Measurements from ENCODE around the gene CYP2W1.

Gene CYP2W1

GRCh38 chr7:966291-967069 lies 16.5 kb upstream of the CYP2W1 start:
- no peak for DNase-seq

- no peak for DNase-seq
Measured at GRCh38 chr7:967361-968082, 15.5 kb upstream of the CYP2W1 start.

GRCh38 chr7:968205-969105 lies 14.5 kb upstream of the CYP2W1 start:
- no peak for DNase-seq

- no peak for DNase-seq
Measured at GRCh38 chr7:969403-969802, 13.6 kb upstream of the CYP2W1 start.

DNA sequence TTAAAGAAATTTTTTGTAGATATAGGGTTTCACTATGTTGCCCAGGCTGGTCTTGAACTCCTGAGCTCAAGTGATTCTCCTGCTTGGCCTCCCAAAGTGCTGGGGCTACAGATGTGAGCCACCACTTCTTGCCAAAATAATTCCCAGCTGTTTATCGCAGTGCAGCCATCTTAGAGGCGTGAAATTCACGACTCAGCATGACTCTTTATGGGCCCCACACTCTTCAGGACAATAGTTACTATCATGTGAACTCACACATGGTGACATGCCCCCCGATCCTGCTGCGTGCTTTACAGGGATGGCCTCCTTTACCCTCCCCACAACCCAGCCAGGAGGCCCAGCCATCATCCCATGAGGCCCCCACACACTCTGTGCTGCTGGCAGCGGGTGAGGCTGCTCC lies 12.2 kb upstream of the CYP2W1 start:
- no peak for DNase-seq

DNA sequence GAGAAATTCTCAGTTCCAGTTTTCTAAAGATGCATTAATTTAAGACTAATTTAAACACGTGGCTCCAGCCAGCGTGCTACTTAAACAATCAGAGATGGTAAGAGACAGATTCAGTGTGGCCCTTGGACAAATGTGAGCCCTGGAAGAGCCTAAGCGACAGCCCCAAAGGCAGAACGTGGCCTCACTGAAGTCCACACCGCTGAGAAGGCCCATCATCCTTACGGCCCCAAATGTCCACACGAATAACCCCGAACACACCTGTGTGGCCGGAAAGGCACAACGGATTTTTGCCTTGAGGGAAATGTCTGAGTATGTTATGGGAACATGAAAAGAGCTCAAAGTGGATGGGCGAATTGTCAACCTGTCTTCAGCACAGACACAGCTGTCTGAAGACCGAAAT lies 10.9 kb upstream of the CYP2W1 start:
- DNase-seq = no peak

DNA sequence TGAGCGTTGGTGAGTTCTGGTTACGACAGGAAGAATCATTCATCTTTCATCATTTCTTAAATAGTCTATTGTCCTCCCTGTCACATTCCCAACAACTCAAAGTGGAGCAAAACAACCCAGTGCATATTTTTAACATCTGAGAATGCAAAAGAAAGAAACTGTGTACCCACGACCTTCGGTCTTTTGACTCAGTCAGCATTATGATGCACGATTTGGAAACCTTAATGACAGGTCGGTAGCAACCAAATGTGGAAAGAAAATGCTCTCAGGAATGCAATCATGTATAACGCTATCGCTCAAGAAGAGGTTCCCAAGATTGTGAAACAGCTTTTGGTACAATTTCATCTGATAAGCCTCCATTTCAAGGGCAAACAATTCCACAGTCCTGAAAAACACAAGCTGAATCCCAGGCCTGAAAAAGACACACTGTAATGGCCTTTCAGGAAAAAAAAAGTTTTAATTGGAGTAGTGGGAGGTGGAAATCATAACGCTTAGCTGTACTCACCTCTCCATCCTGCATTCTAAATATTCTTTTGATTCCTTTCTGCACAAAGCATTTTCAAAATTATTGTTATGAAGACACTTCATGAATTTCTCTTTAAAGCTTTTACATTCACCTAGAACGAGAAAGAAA lies 10.2 kb upstream of the CYP2W1 start:
- no peak for DNase-seq

DNA sequence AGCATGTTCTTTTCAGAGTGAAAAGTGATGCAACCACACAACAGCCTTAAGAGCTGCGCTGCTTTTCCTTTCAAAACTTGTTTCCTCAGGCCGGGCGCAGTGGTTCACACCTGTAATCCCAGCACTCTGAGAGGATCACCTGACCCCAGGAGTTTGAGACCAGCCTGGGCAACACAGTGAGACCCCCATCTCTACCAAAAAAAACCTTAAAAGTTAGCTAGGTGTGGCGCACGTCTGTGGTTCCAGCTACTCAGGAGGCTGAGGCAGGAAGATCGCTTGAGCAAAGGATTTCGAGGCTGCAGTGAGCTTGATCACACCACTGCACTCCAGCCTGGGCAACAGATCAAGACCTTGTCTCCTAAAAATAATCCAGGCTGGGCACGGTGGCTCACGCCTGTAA lies 9.7 kb upstream of the CYP2W1 start:
- DNase-seq = no peak

DNA sequence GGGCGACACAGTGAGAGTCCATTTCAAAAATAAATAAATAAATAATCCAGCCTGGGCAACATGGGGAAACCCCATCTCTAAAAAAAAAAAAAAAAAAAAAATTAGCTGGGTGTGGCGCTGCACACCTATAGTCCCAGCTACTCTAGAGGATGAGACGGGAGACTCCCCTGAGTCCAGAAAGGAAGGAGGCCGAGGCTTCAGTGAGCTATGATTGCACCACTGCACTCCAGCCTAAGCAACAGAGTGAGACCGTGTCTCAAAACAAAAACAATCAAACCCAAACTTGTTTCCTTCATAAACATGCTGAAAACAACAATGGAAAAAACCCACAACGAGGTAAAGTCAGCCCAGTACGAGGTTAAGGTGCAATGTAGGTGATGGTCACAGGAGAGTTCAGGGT lies 8.8 kb upstream of the CYP2W1 start:
- no peak for DNase-seq

- peak; percentile 85 for DNase-seq
Measured at GRCh38 chr7:974820-975681, 7.9 kb upstream of the CYP2W1 start, which contains the start of gene COX19. TSS of gene COX19 (minus strand) at chr7:975549. CDS start at chr7:975509, 40 bp downstream.

GRCh38 chr7:975702-976473 lies 7.1 kb upstream of the CYP2W1 start:
- DNase-seq = no peak

DNA sequence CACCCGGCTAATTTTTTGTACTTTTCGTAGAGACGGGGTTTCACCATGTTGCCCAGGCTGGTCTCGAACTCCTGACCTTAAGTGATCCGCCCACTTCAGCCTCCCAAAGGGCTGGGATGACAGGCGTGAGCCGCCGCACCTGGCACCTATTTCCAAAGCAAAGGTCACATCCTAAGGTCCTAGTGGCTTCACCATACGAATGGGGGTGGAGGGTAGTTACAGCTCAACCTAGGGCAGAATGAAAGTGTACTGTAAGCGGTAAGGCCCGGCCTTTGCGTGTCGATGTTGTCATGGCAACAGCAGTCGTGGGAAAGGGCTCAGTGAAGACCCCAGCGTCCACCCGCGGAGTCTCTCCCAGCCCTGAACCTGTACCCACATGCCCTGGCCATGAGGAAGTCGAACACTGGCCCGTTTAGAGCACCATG lies 6.1 kb upstream of the CYP2W1 start:
- no peak for DNase-seq

DNA sequence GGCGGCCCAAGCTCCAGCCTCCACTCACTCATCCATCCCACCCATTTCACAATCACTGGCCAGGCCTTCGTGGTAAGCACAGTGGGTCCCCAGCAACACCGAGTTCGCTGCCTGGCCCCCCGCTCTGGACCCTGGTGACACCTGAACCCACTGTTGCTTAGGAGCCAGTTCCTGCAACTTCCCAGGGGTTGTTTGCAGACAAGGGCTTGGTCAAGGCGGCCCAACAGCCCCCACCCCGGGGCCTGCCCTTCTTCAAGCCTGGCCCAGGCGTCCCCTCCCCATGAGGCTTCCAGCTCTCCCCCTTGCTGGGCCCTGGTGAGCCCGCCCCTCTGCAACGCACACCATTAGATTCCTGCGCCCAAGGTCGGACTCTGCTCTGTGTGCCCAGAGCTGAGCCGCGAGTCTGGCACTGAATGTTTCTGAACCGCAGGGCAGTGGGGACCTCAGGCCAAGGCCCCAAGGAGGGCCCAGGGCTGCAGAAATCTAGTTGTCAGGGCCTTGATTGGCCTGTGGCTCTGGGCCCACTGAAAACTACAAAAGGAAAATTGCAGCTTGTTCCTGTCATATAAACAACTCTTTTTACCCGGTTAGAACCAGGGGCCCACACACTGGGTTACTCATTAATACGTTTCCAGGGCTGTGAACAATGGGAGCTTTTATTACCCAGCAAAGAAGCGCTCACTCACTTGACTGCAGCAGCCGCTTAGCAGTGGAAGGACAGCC lies 5.5 kb upstream of the CYP2W1 start:
- no peak for DNase-seq

DNA sequence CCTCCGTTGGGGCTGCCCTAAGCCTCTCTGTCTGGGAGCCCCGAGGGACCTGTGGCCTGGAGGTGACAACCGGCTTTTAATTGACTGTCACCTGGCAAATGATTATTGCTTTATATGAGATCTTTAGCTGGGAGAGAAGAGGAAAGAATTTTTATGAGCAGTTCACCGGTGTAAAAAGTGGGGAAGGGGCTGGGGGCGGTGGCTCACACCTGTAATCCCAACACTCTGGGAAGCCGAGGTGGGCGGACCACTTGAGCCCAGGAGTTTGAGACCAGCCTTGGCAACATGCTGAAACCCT lies 5.0 kb upstream of the CYP2W1 start:
- no peak for DNase-seq

DNA sequence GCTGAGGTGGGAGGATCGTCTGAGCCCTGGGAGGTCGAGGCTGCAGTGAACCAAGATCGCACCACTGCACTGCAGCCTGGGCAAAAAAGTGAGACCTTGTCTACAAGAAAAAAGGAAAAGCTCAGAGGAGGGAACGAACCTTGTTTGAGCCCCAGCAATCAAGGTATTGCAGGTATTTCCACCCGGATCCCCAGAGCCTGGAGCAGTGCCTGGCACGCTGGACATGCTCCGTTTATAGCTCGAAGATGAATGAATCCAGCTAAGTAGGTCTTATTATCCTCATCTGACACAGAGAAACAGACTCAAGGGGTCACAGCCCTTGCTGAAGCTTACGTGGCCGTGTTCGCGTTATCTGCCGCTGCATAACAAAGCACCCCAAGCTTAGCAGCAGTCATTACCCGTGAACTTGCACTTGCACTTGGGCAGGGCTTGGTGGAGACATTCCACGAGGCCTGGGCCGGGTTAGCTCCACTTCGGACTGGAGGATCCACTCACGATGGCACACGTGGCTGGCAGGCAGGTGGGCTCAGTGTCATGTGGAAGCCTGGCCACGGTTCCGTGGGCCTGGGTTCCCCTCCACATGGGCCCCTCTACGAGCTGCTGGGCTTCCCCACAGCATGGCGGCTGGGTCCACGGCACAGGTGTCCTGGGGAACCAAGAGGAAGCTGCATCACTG lies 4.4 kb upstream of the CYP2W1 start:
- DNase-seq = no peak

- DNase-seq = no peak
Measured at GRCh38 chr7:979151-979550, 3.8 kb upstream of the CYP2W1 start.

DNA sequence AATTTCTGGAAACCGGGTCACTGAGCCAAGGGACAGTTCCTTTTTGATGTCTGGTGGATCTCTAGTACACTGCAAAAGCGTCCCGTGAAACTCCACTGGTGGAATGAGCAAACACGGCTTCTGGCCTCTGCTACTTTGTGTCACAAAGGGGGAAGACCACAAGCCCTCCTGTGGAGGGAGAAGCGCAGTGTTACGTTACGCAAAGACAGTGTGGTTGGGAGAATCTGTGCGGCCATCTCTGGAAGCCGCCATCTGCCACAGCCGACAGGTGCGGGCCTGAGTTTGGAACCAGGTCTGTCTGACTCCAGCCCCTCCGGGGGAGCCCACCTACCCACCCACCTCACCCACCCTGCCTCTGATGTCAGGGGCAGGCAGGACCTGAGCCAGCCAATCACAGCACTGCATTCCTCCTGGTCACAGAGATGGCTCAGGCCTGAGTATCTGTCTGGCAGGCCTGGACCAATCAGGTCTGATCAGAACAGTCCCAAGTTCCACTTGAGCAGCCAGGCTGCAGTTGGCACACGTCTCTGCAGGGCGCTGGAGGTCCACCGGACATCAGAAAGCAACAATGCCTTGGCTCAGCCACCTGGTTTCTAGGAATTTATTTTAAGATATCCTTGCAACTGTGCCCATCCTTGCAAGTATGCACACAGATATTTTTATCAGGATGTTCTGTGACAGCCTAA lies 3.0 kb upstream of the CYP2W1 start:
- DNase-seq = no peak

DNA sequence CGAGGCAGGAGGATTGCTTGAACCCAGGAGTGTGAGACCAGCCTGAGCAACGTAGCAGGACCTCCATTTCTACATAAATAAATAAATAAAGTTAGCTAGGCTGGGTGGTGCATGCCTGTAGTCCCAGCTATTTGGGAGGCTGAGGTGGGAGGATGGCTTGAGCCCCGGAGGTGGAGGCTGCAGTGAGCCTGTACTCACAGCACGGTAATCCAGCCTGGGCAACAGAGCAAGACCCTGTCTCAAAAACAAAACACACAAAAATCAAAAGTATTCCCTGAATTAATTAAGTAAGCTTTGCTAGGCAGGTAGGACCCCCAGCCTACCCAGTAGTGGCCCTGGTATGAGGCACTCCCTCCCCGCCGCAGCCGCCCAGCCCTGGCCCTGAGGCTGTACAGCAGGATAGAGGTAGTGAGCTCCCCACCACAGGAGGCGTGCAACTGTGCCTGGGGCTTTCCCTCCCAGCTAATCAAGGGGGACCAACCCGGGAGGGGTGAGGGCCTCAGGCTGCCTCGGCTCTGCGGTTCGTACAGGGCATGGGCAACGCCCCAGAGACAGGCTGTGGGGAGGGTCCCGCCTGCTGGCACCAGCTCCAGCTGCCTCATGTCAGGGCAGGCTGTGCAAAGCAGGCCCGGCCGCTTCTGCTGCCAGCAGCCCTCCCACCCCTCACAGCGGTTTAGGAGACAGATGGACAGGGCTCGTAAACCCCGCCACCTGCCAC lies 1.0 kb upstream of the CYP2W1 start:
- DNase-seq = no peak
